ENCODE data around the gene LILRB5. TPM values are rescaled to one million over a fixed set of nuclear protein-coding genes. Genes with fewer than 3 reads are reported as not detected.

The LILRB5 gene
- total and polyA plus RNA-seq, 9 of the 15 experiments (the other 6 are each of a cell fraction or from before 2014, with no cell fraction given): not detected

GRCh38 chr19:54231077-54231931, 25.8 kb downstream of the LILRB5 start (continued):
- TF ChIP-seq GABPB1 (CRISPR knock-in tag; IDR thresholded peaks at IDR 0.05) (peak; percentile 33; the same call in 1 of the 2 replicates), KAT7 (CRISPR knock-in tag; IDR thresholded peaks at IDR 0.05; ENCODE audit: borderline replicate concordance) (no peak), ZMIZ1 (IDR thresholded peaks at IDR 0.05; ENCODE audit: low read depth in 2 of 2, low read length in 2 of 2) (peak in 1 of 2 experiments; percentile 37; a peak in 1 of 4 replicates), MLX (CRISPR knock-in tag; conservative IDR thresholded peaks at IDR 0.05) (no peak), E2F3 (CRISPR knock-in tag; IDR thresholded peaks at IDR 0.05) (no peak), HBP1 (CRISPR knock-in tag; IDR thresholded peaks at IDR 0.05) (no peak), FOS (IDR thresholded peaks at IDR 0.05; ENCODE audit: extremely low read depth, insufficient read length) (peak; percentile 34), SPI1 (IDR thresholded peaks at IDR 0.05; ENCODE audit: borderline replicate concordance, low read depth, low read length) (no peak), HNRNPLL (IDR thresholded peaks at IDR 0.05; ENCODE audit: low read depth, low read length, poor library complexity, severe bottlenecking) (no peak), SRSF9 (IDR thresholded peaks at IDR 0.05; ENCODE audit: borderline replicate concordance, low read depth, low read length) (no peak), THRA (IDR thresholded peaks at IDR 0.05) (no peak), GTF2E2 (tag; IDR thresholded peaks at IDR 0.05) (no peak), DDX20 (tag; IDR thresholded peaks at IDR 0.05; ENCODE audit: low read depth) (no peak)
